ENCODE measurements around the gene ZNF700.

GRCh38 chr19:11987405-11988281 lies 62.7 kb downstream of the ZNF700 start:
- TF ChIP-seq CTCF (optimal IDR thresholded peaks at IDR 0.05 in 1 of 3, IDR thresholded peaks at IDR 0.05 in 1 of 3, conservative IDR thresholded peaks at IDR 0.05 in 1 of 3; ENCODE audit: extremely low read depth in 1 of 3, insufficient read depth in 2 of 3, low read length in 3 of 3), result no peak
- no peak for TF ChIP-seq EZH2 (IDR thresholded peaks at IDR 0.05; ENCODE audit: low read length)
